Fibroblast of villous mesenchyme (primary cell): ENCODE results near the gene CPLX4. TPM values are rescaled to one million over a fixed set of nuclear protein-coding genes. Genes with fewer than 3 reads are reported as not detected.

Experiments
- DNase-seq: peaks from one replicate; pipeline ENCODE4 v3.0.0-alpha.2; 2010; ENCODE audit warnings: low read depth
- H3K4me3 ChIP-seq: 2 replicates; pipeline ENCODE4 v1.5.1; 2011; ENCODE audit warnings: low read depth, mild to moderate bottlenecking, low read length
- total RNA-seq: library from RNA; depleted of rRNA; stranded (reverse); fragments of >200 nt; gene quantifications from 2 replicates; pipeline ENCODE4 v1.2.3, GENCODE V29; 2012
- TF ChIP-seq, protein P1 (sequence below): IDR thresholded peaks from 2 replicates; pipeline ENCODE4 v1.5.1; 2012; ENCODE audit warnings: low read depth, mild to moderate bottlenecking, low read length; ENCODE audit not compliant: insufficient read depth

CPLX4 gene
- total RNA-seq, 1 donor = not detected

GRCh38 chr18:59354731-59355130 lies 36.3 kb upstream of the CPLX4 start:
- no peak for DNase-seq
- TF ChIP-seq, protein P1, sequence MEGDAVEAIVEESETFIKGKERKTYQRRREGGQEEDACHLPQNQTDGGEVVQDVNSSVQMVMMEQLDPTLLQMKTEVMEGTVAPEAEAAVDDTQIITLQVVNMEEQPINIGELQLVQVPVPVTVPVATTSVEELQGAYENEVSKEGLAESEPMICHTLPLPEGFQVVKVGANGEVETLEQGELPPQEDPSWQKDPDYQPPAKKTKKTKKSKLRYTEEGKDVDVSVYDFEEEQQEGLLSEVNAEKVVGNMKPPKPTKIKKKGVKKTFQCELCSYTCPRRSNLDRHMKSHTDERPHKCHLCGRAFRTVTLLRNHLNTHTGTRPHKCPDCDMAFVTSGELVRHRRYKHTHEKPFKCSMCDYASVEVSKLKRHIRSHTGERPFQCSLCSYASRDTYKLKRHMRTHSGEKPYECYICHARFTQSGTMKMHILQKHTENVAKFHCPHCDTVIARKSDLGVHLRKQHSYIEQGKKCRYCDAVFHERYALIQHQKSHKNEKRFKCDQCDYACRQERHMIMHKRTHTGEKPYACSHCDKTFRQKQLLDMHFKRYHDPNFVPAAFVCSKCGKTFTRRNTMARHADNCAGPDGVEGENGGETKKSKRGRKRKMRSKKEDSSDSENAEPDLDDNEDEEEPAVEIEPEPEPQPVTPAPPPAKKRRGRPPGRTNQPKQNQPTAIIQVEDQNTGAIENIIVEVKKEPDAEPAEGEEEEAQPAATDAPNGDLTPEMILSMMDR = no peak
- H3K4me3 ChIP-seq = no peak overlapping the region

- TF ChIP-seq, protein P1 = no peak
- no peak overlapping the region for H3K4me3 ChIP-seq
- DNase-seq = no peak
Observed at GRCh38 chr18:59353079-59353680, 34.7 kb upstream of the CPLX4 start.

DNA sequence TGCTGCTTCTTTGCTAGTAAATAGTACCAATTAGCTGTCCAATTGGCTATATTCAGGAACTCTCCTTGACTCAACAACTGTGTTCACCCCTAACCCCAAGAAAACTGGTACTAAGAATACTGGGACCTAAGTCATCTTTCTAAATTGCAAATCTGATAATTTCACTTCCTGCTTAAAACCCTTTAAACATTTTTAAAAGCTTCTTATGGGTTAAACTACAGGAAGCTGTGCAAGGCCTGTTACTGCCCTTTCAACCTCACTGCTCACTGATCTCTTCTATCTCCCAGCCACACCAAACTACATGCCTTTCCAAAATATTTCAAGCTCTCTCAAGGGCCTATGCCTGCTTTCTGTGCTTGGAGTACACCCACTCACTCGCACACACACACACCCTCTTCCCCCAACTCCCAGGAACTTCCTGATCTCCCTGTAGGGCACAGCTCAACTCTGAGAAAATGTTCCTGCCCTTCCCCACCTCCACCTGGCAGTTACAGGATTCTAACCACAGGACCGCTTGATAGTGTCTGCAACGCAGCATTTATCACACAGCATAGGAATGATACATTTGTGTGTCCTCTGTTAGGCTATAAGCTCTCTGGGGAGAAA lies 33.9 kb upstream of the CPLX4 start:
- H3K4me3 ChIP-seq = no peak overlapping the region
- DNase-seq = no peak
- TF ChIP-seq, protein P1 = no peak

GRCh38 chr18:59345556-59345955 lies 27.1 kb upstream of the CPLX4 start:
- TF ChIP-seq, protein P1 = no peak
- DNase-seq = no peak
- no peak overlapping the region for H3K4me3 ChIP-seq

DNA sequence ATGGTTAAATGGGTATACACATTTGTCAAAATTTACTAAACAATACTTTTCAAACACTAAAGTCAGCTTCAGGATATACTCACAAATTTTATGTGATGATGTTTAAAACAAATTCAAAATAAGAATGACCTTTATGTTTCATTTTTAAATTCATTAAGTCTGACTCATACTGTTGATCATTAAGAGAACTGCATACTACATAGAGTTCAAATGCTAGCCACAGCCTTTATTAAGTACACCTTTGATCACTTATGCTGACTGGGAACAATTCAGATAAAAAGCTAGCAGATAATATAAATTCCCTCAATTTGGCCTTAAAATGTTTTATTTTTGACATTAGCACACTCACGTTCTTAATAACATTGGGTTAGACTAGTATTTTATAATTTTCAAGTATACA lies 26.5 kb upstream of the CPLX4 start:
- H3K4me3 ChIP-seq = no peak overlapping the region
- TF ChIP-seq, protein P1 = no peak
- peak; percentile 30 for DNase-seq

DNA sequence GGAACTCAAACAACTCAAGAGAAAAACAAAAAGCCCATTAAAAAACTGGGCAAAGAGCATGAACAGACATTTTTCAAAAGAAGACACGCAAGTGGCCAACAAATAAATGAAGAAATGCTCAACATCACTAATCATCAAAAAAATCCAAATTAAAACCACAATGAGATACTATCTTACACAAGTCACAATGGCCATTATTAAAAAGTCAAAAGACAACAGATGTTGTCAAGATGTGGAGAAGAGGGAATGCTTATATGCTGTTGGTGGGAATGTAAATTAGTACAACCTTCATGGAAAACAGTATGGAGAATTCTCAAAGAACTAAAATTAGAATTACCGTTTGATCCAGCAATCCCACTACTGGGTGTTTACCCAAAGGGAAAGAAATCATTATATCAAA lies 25.5 kb upstream of the CPLX4 start:
- no peak overlapping the region for H3K4me3 ChIP-seq
- TF ChIP-seq, protein P1 = no peak
- DNase-seq = peak; percentile 55

GRCh38 chr18:59340817-59341216 lies 22.4 kb upstream of the CPLX4 start:
- no peak for DNase-seq
- TF ChIP-seq, protein P1 = no peak
- H3K4me3 ChIP-seq = no peak overlapping the region
